ENCODE measurements around the gene POLR1A.

GRCh38 chr2:85994897-85995647, 110.6 kb downstream of the POLR1A start:
- no peak for TF ChIP-seq CTCF (IDR thresholded peaks at IDR 0.05)
- no peak for TF ChIP-seq POLR2A (IDR thresholded peaks at IDR 0.05)
